ENCODE results near the gene ELAVL3.
"Not testable (repeated sequence)": the region's sequence is repeated elsewhere in the genome, so short reads cannot be mapped to it uniquely, and the experiment has no call there.

The ELAVL3 gene

GRCh38 chr19:11486661-11487503, 6.0 kb upstream of the ELAVL3 start:
- DNase-seq (ENCODE audit: low read depth): no peak

DNA sequence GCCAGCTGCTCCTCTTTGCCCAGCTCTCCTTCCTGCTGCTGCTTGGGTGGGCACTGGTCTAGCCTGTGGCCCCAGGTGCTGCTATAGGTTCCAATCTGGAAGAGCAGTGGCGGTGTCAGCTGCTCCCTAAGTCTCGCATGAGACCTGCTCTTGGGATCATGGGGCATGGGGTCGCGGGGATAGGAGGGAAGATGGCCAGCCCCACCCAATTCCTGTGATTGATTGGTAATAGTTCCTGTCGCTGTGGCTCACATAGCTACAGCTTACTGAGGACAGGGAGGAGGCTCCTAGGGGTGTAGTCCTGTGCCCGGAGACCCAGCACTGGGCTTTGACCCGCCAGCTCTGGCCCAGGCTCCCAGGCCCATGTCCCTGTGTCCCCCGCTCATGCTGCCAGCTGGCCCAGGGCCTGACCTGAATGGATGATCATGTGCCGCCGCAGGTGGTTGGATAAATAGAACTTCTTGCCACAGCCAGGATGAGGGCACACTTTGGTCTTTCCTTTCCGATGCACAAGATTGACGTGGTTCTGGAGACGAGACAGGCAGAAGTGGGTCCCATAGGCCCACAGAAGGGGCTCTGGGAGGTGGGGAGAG, 4.5 kb upstream of the ELAVL3 start:
- no peak for DNase-seq (ENCODE audit: low read depth)

DNA sequence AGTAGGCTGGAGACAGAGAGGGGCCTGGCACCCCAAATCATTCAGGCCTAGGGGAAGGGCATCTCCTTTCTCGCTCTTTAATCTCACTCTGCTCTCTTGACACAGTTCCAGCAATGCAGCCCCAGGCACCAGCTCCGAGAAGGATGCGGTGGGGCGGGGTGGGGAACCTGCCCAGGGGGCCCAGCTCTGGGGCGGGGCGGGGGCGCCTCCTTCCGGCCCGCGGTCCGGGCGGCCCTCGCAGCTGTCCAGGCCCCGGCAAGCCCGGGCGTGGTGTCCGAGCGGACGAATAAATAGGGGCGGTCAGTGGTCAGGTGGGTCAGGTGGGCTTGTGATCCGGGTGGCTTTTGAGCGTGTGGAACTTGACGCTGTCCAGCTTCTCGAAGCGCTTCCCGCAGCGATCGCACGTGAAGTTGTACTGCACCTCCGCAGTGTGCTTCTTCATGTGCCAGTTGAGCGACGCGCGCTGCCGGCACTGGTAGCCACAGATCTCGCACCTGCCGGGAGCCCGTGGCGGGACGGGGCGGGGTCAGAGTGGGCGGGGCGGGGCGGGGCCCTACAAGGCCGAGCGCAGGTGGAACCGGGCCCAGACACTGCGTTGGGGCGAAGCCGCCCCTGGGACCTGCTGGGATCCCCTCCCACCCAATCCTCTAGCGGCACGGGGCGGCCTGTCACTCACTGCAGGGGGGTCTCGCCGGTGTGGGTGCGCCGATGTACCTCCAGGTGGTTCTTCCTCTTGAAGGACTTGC, 2.7 kb upstream of the ELAVL3 start:
- no peak for DNase-seq (ENCODE audit: low read depth)

- DNase-seq (ENCODE audit: low read depth): peak; percentile 67
Observed at GRCh38 chr19:11482384-11483050, 1.7 kb upstream of the ELAVL3 start.

GRCh38 chr19:11481534-11482383, 913 bp upstream of the ELAVL3 start:
- peak; percentile 51 for DNase-seq (ENCODE audit: low read depth)

GRCh38 chr19:11479898-11480714, 740 bp downstream of the ELAVL3 start:
- DNase-seq (ENCODE audit: low read depth): no peak

GRCh38 chr19:11479090-11479897, 1.6 kb downstream of the ELAVL3 start:
- no peak for DNase-seq (ENCODE audit: low read depth)

DNA sequence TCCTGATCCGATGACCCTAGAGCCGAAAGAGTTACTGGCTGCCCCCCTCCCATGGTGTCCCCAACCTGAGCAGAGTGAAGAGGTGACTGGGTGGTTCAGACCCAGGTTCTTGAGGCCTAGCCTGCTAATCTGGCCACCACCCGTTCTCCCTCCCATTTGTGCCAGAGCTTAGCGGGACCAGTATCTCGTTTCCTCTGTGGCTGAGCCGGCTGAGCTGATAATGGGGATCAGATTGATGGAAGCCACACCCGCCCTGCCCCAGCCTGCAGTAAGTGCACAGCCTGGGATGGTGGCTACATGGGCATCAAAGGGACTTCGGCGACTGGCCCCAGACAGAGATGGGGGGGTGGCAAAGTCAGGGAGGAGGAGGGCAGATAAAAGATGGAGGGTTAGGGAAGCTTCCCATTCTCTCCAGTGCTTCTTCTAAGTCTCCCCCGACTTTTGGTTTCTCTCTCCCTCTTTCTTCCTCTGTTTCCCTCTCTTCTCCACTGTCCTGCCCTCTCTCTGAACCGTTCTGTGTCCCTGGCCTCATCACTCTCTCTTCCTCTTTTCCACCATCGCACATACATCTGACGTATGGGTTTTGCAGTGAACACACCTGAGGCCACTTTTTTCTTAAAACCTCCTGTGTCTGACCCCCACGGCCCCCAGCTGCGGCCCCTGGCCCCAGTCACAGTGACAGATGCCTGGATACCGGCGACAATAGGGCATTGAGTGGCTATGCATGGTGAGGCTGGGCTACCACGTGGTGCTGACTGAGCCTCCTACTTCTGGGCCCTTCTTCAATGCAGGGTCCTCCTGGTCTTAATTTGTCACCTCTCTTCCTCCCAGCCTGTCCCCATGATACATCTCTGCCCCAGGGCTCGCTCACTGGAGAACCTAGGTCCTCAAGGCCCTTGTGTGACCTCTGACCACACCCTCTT, 2.4 kb downstream of the ELAVL3 start:
- no peak for DNase-seq (ENCODE audit: low read depth)

- no peak for DNase-seq (ENCODE audit: low read depth)
Observed at GRCh38 chr19:11475861-11476260, 5.0 kb downstream of the ELAVL3 start.

DNA sequence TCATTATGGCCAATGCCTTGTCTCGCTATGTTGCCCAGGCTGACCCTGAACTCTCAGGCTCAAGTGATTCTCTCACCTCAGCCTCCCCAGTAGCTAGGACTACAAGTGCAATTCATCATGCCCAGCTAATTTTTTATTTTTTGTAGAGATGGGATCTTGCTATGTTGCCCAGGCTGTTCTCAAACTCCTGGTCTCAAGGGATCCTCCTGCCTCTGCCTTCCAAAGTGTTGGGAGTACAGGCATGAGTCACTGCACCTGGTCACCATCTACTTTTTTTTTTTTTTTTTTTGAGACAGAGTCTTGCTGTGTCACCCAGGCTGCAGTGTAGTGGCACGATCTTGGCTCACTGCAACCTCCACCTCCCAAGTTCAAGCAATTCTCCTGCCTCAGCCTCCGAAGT, 5.5 kb downstream of the ELAVL3 start:
- DNase-seq (ENCODE audit: low read depth): not testable (repeated sequence)

DNA sequence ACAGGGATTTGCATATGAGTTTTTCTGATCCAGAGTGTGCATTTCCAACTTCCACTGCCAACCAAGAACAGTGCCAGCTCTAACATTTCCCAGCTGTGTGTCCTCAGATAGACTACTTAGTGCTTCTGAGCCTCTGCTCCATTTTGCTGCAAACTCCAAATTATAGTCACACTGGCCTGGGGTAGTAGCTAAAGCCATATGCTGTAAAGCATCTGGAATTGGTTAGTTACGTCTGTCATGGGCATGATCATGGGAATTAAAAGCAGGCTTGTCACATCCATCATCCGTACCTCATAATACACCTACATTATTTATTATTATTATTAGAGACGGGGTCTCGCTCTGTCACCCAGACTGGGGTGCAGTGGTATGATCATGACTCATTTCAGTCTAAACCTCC, 7.1 kb downstream of the ELAVL3 start:
- no peak for DNase-seq (ENCODE audit: low read depth)

DNA sequence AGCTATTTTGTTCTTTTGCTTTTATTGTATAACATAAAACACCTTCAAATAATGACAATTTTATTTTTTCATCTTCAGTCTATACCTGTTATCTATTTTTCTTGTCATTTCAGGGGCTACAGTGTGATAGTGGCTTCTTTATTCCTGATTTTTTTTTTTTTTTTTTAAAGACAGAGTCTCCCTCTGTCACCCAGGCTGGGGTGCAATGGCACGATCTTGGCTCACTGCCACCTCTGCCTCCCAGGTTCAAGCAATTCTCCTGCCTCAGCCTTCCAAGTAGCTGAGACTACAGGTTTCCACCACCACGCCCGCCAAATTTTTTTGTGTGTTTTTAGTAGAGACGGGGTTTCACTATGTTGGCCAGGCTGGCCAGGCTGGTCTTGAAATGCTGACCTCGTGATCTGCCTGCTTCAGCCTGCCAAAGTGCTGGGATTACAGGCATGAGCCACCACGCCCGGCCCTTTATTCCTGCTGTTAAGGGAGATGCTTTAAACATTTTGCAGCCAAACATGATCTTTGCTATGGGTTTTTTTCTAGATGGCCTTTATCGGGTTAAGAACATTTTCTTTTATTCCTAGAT, 12.5 kb downstream of the ELAVL3 start:
- DNase-seq (ENCODE audit: low read depth): not testable (repeated sequence)

DNA sequence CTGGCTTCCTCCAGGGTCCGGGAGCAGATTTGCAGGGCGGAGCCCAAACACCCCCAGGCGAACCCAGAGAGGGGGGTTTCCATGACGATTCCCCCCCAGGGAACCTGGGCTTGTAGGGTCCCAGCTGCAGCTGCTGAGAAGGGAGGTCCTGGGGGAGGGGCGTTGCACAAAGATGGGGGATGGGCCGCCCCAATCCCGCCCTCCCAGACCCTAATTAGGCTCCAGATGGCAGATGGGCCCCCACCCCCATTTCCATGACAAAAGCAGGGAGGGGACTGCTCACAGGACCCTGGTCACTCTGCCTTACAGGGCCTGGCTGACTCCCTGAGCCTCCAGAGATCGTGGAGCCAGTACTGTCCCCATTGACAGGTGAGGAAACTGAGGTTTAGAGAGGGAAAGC, 15.2 kb downstream of the ELAVL3 start:
- no peak for DNase-seq (ENCODE audit: low read depth)

- DNase-seq (ENCODE audit: low read depth): no peak
Observed at GRCh38 chr19:11464333-11465265, 16.2 kb downstream of the ELAVL3 start.

DNA sequence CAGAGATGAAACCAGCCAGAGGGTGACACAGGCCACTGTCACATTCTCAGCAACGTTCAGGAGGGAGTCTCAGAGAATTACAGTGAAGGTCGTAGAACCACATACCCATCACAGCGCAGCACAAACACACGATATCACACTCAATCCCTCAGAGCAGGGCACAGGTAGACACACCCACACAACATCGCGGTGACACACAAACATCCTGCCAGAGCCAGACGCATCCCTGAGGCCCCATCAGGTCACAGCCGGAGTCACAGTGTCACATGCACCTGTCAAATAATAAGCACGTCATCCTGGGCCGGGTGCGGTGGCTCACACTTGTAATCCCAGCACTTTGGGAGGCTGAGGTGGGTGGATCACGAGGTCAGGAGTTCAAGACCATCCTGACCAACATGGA, 17.5 kb downstream of the ELAVL3 start:
- no peak for DNase-seq (ENCODE audit: low read depth)

DNA sequence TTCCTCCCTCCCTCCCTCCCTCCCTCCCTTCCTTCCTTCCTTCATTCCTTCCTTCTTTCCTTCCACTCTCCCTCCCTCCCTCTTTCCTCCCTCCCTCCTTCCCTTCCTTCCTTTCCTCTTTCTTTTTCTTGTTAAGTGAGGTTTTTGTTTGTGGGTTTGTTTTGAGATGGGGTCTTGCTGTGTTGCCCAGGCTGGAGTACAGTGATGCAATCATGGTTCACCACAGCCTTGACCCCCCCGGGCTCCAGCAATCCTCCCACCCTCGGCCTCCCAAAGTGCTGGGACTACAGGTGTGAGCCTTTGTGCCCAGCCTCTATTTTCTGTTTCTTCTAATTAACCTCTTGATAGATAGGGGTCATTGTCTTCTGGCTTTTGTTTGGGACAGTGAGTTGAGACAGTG, 19.4 kb downstream of the ELAVL3 start:
- DNase-seq (ENCODE audit: low read depth): no peak

- DNase-seq (ENCODE audit: low read depth): no peak
Observed at GRCh38 chr19:11460207-11460606, 20.6 kb downstream of the ELAVL3 start.

Data from activated gamma-delta T cell treated with anti-CD3 and anti-CD28 coated beads, Interleukin-2, amount 50 U/mL, for 16 hours (primary cell).